Trophoblast cell (in vitro differentiated cells and primary cell): ENCODE measurements around the gene C6orf136.
A peak's percentile ranks its signal among the peaks of the same experiment; 100 is the strongest.

Experiments used
- DNase-seq, 2 donors: peaks; one replicate each; pipeline ENCODE4 v3.0.0-alpha.2; 2016
- H2AFZ ChIP-seq: 2 replicates; pipeline ENCODE4 v1.6.1; 2013; ENCODE audit warnings: low read length, moderate library complexity, mild to moderate bottlenecking; ENCODE audit not compliant: insufficient read depth, poor library complexity
- H2AK5ac ChIP-seq: 2 replicates; pipeline ENCODE4 v1.6.1; 2013; ENCODE audit warnings: mild to moderate bottlenecking, low read length
- H2BK120ac ChIP-seq: 2 replicates; pipeline ENCODE4 v1.6.1; 2013; ENCODE audit warnings: low read length, mild to moderate bottlenecking, moderate library complexity; ENCODE audit not compliant: insufficient read depth, poor library complexity
- H2BK12ac ChIP-seq: 2 replicates; pipeline ENCODE4 v1.6.1; 2013; ENCODE audit warnings: mild to moderate bottlenecking, low read length, moderate library complexity
- H2BK5ac ChIP-seq: 2 replicates; pipeline ENCODE4 v1.6.1; 2013; ENCODE audit warnings: low read length, low read depth, moderate library complexity, mild to moderate bottlenecking; ENCODE audit not compliant: poor library complexity
- H3K14ac ChIP-seq: 2 replicates; pipeline ENCODE4 v1.6.1; 2013; ENCODE audit warnings: mild to moderate bottlenecking, low read length
- H3K18ac ChIP-seq: 2 replicates; pipeline ENCODE4 v1.6.1; 2013; ENCODE audit warnings: mild to moderate bottlenecking, low read length
- H3K23ac ChIP-seq: 2 replicates; pipeline ENCODE4 v1.6.1; 2013; ENCODE audit warnings: low read length
- H3K27ac ChIP-seq: 2 replicates; pipeline ENCODE4 v1.5.1; 2013; ENCODE audit warnings: low read depth, mild to moderate bottlenecking, inconsistent platforms, low read length, moderate library complexity
- H3K27me3 ChIP-seq: 2 replicates; pipeline ENCODE4 v1.6.1; 2013; ENCODE audit warnings: inconsistent platforms, mild to moderate bottlenecking, low read length, moderate library complexity; ENCODE audit not compliant: insufficient read depth
- H3K36me3 ChIP-seq, 2 experiments: 1 replicate in 1 of 2; 2 replicates in 1 of 2; pipeline ENCODE4 v1.6.1; 2013; ENCODE audit warnings: low read length in 2 of 2, mild to moderate bottlenecking in 2 of 2, moderate library complexity in 1 of 2; ENCODE audit not compliant: insufficient read depth in 2 of 2, control insufficient read depth in 1 of 2
- H3K4ac ChIP-seq: 2 replicates; pipeline ENCODE4 v1.6.1; 2013; ENCODE audit warnings: low read depth, mild to moderate bottlenecking, low read length, moderate library complexity
- H3K4me1 ChIP-seq, 2 experiments: 1 replicate in 1 of 2; 2 replicates in 1 of 2; pipeline ENCODE4 v1.6.1; 2013; ENCODE audit warnings: low read length in 2 of 2, mild to moderate bottlenecking in 2 of 2, moderate library complexity in 1 of 2; ENCODE audit not compliant: insufficient read depth in 2 of 2, control insufficient read depth in 1 of 2
- H3K4me2 ChIP-seq: 2 replicates; pipeline ENCODE4 v1.6.1; 2013; ENCODE audit warnings: inconsistent platforms, mild to moderate bottlenecking, low read length, moderate library complexity
- H3K4me3 ChIP-seq: 2 replicates; pipeline ENCODE4 v1.5.1; 2013; ENCODE audit warnings: mild to moderate bottlenecking, low read depth, low read length, inconsistent platforms
- H3K79me1 ChIP-seq: one replicate; pipeline ENCODE4 v1.6.1; 2013; ENCODE audit warnings: low read length
- H3K79me2 ChIP-seq: 2 replicates; pipeline ENCODE4 v1.6.1; 2013; ENCODE audit warnings: low read length, mild to moderate bottlenecking; ENCODE audit not compliant: control insufficient read depth, insufficient read depth, poor library complexity
- H3K9ac ChIP-seq: 2 replicates; pipeline ENCODE4 v1.6.1; 2013; ENCODE audit warnings: mild to moderate bottlenecking, low read length
- H3K9me3 ChIP-seq: 2 replicates; pipeline ENCODE4 v1.6.1; 2013; ENCODE audit warnings: low read depth, mild to moderate bottlenecking, control low read depth, inconsistent platforms, low read length; ENCODE audit not compliant: insufficient read depth
- H4K12ac ChIP-seq: 2 replicates; pipeline ENCODE4 v1.6.1; 2013; ENCODE audit warnings: low read depth, mild to moderate bottlenecking, low read length, moderate library complexity
- H4K8ac ChIP-seq: 2 replicates; pipeline ENCODE4 v1.6.1; 2013; ENCODE audit warnings: low read depth, mild to moderate bottlenecking, low read length, moderate library complexity
- H4K91ac ChIP-seq: one replicate; pipeline ENCODE4 v1.6.1; 2013; ENCODE audit warnings: low read depth, mild to moderate bottlenecking, low read length, moderate library complexity
- WGBS: extraction: QIAGEN DNeasy Blood & Tissue Kit; methylation state at CpG from one replicate; pipeline ENCODE4 v1.1.7; 2013; ENCODE audit warnings: missing lambda C conversion rate; ENCODE audit not compliant: insufficient read length, insufficient coverage; ENCODE audit errors: extremely low coverage; 5-methylcytosine and 5-hydroxymethylcytosine counted together

Gene C6orf136

DNA sequence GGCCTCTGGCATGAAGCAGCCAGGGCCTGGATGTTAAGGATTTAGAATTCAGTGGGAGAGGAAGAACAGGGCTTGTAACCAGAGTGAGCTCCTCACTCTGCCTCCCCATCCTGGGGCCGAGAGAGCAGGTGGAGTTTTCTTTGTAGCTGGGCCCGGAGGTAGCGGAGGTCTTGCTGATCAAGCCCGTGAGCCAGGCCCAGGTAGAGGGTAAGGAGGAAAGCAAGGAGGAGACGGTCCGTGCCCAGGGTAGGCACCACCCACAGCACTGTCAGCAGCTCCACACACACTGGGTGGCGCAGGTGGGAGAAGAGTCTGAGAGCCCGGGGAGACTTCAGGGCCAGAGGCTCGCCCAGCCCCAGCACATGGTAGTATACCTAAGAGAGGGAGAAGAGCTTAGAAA lies 41.6 kb downstream of the C6orf136 start:
- no peak overlapping the region for H3K23ac ChIP-seq
- H3K18ac ChIP-seq: no peak overlapping the region
- H3K9me3 ChIP-seq: peaks cover 1% of the 10 kb centered on the region
- DNase-seq: no peak
- peaks cover 25% of the 10 kb centered on the region for H3K79me1 ChIP-seq
- peaks cover 31% of the 10 kb centered on the region for H3K79me2 ChIP-seq
- no CpG with 5 or more reads among the region's 9 CpGs for WGBS
- no peak overlapping the region for H3K4me3 ChIP-seq
- H3K27me3 ChIP-seq: no peaks in the 10 kb centered on the region
- no peak overlapping the region for H4K8ac ChIP-seq
- no peak overlapping the region for H3K9ac ChIP-seq
- H3K27ac ChIP-seq: no peak overlapping the region
- no peak overlapping the region for H2BK5ac ChIP-seq
- H3K4me2 ChIP-seq: no peak overlapping the region
- H2AFZ ChIP-seq: no peak overlapping the region
- H3K14ac ChIP-seq: no peak overlapping the region
- no peak overlapping the region for H2AK5ac ChIP-seq
- peaks cover 30 to 33% of the 10 kb centered on the region in 2 experiments for H3K4me1 ChIP-seq
- H4K91ac ChIP-seq: no peak overlapping the region
- H2BK12ac ChIP-seq: no peak overlapping the region
- H3K36me3 ChIP-seq: peaks cover 6 to 8% of the 10 kb centered on the region in 2 experiments
- H3K4ac ChIP-seq: no peak overlapping the region
- no peak overlapping the region for H2BK120ac ChIP-seq
- H4K12ac ChIP-seq: no peak overlapping the region

DNA sequence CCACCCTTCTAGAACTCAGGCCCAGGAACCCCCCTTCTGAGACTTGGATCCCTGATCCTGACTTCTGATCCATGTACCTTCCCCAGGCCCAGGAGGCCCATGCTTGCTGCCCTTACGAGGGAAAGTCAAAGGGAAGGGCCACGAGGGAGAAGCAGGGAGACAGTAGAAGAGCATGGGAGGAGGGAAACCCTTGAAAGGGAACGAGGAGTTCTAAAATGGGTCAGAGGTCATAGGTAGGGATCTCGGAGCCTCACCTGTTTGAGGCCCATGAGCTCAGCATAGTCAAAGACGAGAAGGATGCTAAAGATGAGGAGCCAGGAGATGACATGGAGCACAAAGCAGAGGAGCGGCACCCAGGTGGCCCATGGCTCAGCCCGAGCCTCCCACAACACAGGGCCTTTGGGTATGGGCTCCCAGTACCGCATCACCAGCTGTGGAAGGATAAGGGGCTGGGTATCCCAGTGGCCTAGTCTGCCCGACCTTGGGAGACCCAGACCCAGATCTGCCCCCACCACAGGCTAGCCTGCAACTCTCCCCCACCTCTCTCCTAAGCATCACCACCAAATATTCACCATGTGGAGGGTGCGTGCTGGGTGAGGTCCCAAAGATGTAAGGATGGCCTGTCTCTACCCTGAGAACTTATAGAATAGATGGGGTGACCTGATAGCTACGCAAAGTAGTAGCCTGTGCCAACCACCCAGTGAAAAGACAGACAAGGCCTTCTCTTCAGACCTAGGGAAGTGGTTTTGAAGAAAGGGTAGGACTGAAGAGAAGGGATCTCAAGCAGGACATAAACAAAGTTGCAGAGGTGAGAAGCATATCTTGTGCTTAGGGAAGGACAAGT lies 42.3 kb downstream of the C6orf136 start:
- no peak overlapping the region for H2BK5ac ChIP-seq
- no peak for DNase-seq
- H3K9ac ChIP-seq: no peak overlapping the region
- H3K27me3 ChIP-seq: no peaks in the 10 kb centered on the region
- no peak overlapping the region for H3K14ac ChIP-seq
- no peak overlapping the region for H3K4me3 ChIP-seq
- H4K12ac ChIP-seq: no peak overlapping the region
- no CpG with 5 or more reads among the region's 11 CpGs for WGBS
- no peak overlapping the region for H4K8ac ChIP-seq
- H3K79me1 ChIP-seq: peaks cover 25% of the 10 kb centered on the region
- peaks cover 6 to 8% of the 10 kb centered on the region in 2 experiments for H3K36me3 ChIP-seq
- no peak overlapping the region for H4K91ac ChIP-seq
- no peak overlapping the region for H3K27ac ChIP-seq
- no peak overlapping the region for H2AFZ ChIP-seq
- no peak overlapping the region for H2BK120ac ChIP-seq
- H3K18ac ChIP-seq: no peak overlapping the region
- H3K9me3 ChIP-seq: peaks cover 1% of the 10 kb centered on the region
- H3K4ac ChIP-seq: no peak overlapping the region
- H3K4me2 ChIP-seq: no peak overlapping the region
- no peak overlapping the region for H3K23ac ChIP-seq
- H2AK5ac ChIP-seq: peak overlapping the region; percentile 6
- no peak overlapping the region for H2BK12ac ChIP-seq
- H3K79me2 ChIP-seq: peaks cover 28% of the 10 kb centered on the region
- H3K4me1 ChIP-seq: peaks cover 30 to 32% of the 10 kb centered on the region in 2 experiments

DNA sequence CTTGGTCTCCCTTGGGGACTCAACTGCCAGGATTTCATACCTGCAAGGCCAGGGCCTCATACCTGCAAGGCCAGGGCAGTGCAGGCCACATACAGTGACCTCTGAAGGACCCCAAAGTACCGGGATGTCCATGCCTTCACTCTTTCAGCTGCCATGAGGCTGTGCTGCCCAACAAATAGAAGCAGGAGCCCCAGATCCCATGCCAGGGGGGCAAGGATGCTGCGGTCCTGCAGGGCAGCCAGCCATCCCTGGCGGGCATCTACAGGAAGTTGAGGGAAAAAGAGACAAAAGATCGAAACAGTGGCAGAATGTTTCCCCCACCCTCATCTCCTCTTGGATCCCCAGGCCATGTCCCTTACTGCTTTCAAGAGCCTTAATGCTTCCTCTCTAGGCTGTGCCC lies 43.1 kb downstream of the C6orf136 start:
- Histone ChIP-seq H4K8ac (no peak overlapping the region), H2BK5ac (no peak overlapping the region), H3K36me3 (peaks cover 3 to 8% of the 10 kb centered on the region in 2 experiments), H3K79me2 (peaks cover 22% of the 10 kb centered on the region), H3K9ac (peak overlapping the region; percentile 30), H3K18ac (no peak overlapping the region), H2BK120ac (no peak overlapping the region), H4K91ac (peak overlapping the region; percentile 40), H3K79me1 (peaks cover 25% of the 10 kb centered on the region), H3K4ac (no peak overlapping the region), H3K27me3 (no peaks in the 10 kb centered on the region), H2AK5ac (no peak overlapping the region), H2AFZ (no peak overlapping the region), H3K14ac (no peak overlapping the region), H3K4me2 (peak overlapping the region; percentile 56), H3K4me1 (peaks cover 26 to 27% of the 10 kb centered on the region in 2 experiments), H3K23ac (no peak overlapping the region), H4K12ac (no peak overlapping the region), H3K9me3 (peaks cover 1% of the 10 kb centered on the region), H3K27ac (no peak overlapping the region), H3K4me3 (no peak overlapping the region), H2BK12ac (peak overlapping the region; percentile 14)
- no CpG with 5 or more reads among the region's 4 CpGs for WGBS
- no peak for DNase-seq

DNA sequence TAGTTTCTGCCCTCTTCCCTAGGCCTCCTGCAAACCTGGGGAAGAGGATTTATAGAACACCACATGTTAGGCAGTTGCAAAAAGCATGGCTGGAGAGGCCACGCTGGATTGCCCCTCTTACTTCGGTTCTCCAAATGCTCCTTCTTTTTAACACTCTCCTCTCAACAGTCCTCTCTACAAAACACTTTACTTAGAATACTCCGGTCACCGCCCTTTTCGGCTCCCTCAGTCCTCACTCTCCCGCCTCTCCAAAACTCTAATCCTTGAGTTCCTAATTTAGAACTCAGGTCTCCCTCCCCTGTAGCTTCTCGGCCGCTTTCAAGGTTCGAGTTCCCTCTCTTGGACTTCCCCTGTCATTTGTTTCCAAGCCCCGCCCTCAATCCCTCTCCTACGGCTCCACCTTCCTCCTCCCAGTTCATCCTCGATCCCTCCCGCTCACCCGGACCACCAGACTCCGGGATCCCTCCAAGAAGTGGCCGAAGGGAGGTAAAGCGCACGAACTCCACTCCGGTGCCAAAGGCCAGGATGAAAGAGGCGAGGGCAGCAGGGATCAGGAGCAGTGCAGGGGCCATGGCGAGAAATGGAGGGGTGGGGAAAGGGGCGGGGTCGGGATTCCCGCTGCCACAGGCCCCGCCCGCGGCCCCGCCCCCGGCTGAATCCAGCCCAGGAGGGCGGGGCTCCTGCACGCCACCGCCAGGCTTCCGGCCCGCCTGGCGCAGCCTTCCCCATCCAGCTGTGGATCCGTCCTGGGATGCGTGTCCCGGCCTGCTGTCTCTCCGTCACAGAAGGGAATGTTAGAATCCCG lies 43.7 kb downstream of the C6orf136 start, which contains the start of gene NRM:
TSS of gene NRM (minus strand) at position 582 of the 805 bp plus-strand sequence. CDS start at position 572, 10 bp downstream.
- peak within 1 kb of the TSS; percentile 91 for H3K14ac ChIP-seq
- H3K4ac ChIP-seq: peak within 1 kb of the TSS; percentile 49
- peak within 1 kb of the TSS; percentile 94 for H2AFZ ChIP-seq
- peak within 1 kb of the TSS; percentile 86 for H4K8ac ChIP-seq
- H3K4me3 ChIP-seq: peak within 1 kb of the TSS; percentile 81
- peaks cover 1% of the 10 kb centered on the region for H3K9me3 ChIP-seq
- peak within 1 kb of the TSS; percentile 75 for H2BK120ac ChIP-seq
- peak within 1 kb of the TSS; percentile 80 for H4K12ac ChIP-seq
- peaks cover 15% of the 10 kb centered on the region for H3K79me2 ChIP-seq
- H3K27ac ChIP-seq: peak within 1 kb of the TSS; percentile 77
- no CpG with 5 or more reads among the region's 40 CpGs for WGBS
- peak within 1 kb of the TSS; percentile 75 for H2BK12ac ChIP-seq
- peak within 1 kb of the TSS; percentile 83 for H2BK5ac ChIP-seq
- H3K79me1 ChIP-seq: peaks cover 22% of the 10 kb centered on the region
- peaks cover 20 to 21% of the 10 kb centered on the region in 2 experiments for H3K4me1 ChIP-seq
- peaks cover 2 to 5% of the 10 kb centered on the region in 2 experiments for H3K36me3 ChIP-seq
- no peaks in the 10 kb centered on the region for H3K27me3 ChIP-seq
- H4K91ac ChIP-seq: peak within 1 kb of the TSS; percentile 85
- peak within 1 kb of the TSS; percentile 50 for H3K9ac ChIP-seq
- peak within 1 kb of the TSS; percentile 74 for H3K4me2 ChIP-seq
- no peak within 1 kb of the TSS for H2AK5ac ChIP-seq
- DNase-seq: peak; percentile 88 to 92
- H3K23ac ChIP-seq: no peak within 1 kb of the TSS
- peak within 1 kb of the TSS; percentile 96 for H3K18ac ChIP-seq
